Stimulated activated naive B cell treated with anti-CD40 and anti-IgM and Interleukin-4, amounts not matched to agents 10 μg/mL and 1 μg/mL and 100 μg/mL, for 72 hours (primary cell): Measurements from ENCODE around the gene PARP6.

Experiments
- ATAC-seq, 2 donors: fragments of 150-1000 bp; cut with Tn5 transposase; replicated peaks; 2 replicates each; pipeline ENCODE4 v1.10.0; 2021; ENCODE audit warnings: moderate library complexity in 1 of 2
- DNase-seq: peaks from one replicate; pipeline ENCODE4 v3.0.0; 2021
- H3K27ac Mint-ChIP-seq: one replicate; pipeline ENCODE4 v1.8.0; 2022; ENCODE audit warnings: mild to moderate bottlenecking, mixed read lengths
- H3K27me3 Mint-ChIP-seq, 2 donors: one replicate each; pipeline ENCODE4 v1.8.0; 2022; ENCODE audit warnings: mixed read lengths in 2 of 2
- H3K36me3 Mint-ChIP-seq, 2 donors: one replicate each; pipeline ENCODE4 v1.8.0; 2022; ENCODE audit warnings: mixed read lengths in 2 of 2, mild to moderate bottlenecking in 1 of 2
- H3K4me1 Mint-ChIP-seq, 2 donors: one replicate each; pipeline ENCODE4 v1.8.0; 2022; ENCODE audit warnings: mixed read lengths in 2 of 2, mild to moderate bottlenecking in 1 of 2
- H3K4me3 Mint-ChIP-seq, 2 donors: one replicate each; pipeline ENCODE4 v1.8.0; 2022; ENCODE audit warnings: mild to moderate bottlenecking in 2 of 2, mixed read lengths in 2 of 2, moderate library complexity in 1 of 2
- H3K9me3 Mint-ChIP-seq, 2 donors: one replicate each; pipeline ENCODE4 v1.8.0; 2022; ENCODE audit warnings: mixed read lengths in 2 of 2, mild to moderate bottlenecking in 1 of 2

The PARP6 gene

DNA sequence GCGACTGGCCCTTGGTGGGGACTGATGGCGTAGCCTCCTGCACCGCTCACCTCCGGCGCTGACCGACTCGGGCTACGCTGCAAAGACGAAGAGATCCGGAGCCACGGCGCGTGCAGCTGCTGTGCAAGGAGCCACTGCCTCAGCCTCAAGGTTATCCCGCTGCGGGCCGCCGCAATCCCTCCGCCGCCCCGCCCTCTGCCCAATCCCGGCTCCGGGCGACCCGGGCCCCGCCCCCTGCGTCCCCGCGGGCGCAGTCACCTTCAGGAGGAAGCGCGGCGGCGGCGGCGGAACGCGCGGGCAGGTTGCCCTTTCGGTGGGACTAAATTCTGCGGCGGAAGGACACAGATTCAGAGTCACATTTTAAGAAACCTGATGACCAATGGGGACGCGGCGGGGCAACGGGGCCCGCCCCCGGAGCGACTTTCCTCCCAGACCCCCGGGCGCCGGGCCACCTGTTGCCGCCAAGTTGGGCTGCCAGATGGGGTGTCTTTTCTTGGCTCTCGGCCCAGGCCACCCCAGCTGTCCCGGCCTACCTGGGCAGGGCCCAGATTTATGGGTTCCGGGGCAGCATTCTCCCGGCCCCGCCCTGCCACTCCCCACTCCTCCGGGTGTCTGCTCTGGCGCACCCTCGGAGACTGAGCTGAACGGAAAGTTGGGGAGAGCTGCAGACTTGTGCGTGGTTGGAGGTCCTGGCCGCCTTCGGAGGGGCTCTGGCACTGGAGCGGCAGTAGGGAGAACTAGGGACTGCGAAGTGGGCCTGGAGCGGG, 41.1 kb downstream of the PARP6 start, which contains the start of gene PKM:
PKM (minus strand) TSS at position 125 of the 767 bp plus-strand sequence. CDS start 12,093 bp downstream, outside the sequence.
- ATAC-seq, result peak; percentile 33 to 54
- H3K27ac Mint-ChIP-seq, result peak within 1 kb of the TSS; percentile 98
- DNase-seq, result peak; percentile 97
- H3K4me1 Mint-ChIP-seq, result peaks cover 18 to 52% of the 10 kb centered on the region in 2 donors
- no peaks in the 10 kb centered on the region for H3K27me3 Mint-ChIP-seq
- peaks cover 27 to 33% of the 10 kb centered on the region in 2 donors for H3K36me3 Mint-ChIP-seq
- H3K9me3 Mint-ChIP-seq, result no peaks in the 10 kb centered on the region
- peak within 1 kb of the TSS; percentile 94 to 95 for H3K4me3 Mint-ChIP-seq

DNA sequence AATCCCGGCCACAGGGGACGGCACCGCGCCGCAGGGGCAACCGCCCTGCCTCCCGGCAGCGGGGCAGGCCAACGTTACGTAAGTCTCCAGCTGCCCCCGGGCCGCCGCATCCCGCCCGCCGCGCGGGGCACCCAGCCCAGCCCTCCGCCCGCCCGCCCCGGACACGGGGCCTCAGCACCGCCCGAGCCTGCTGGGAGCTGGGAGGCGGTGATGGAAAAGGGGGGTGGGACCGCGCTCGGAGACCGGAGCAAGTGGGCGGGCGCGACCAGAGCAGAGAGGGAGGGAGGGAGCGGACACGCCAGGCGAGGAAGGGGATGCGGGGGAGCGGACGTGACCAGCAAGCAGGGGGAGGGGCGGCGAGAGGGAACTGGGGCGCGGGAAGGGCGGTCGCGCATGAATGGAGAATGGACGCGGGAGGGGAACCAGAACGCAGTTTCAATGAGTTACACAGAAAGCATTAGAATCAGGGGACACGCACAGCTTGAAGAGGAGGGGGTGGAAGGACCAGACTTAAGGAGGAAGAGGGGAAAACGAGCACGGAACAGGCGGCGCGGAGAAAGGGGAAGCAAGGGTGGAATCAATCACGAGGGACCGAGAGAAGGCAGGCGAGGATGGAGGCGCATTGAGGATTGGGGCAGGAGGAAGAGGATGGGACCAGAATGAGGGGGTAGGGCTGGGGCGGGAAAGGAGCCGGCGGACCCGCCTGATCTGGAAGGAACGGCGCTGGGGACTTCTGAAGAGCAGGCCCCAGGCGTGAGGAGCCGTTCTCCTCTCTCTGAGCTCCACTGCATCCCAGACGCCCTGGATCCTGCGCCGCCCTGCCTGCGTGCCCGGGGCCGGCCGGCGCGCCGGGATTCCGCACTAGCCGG, 41.9 kb downstream of the PARP6 start:
- peak overlapping the region; percentile 94 to 95 for H3K4me3 Mint-ChIP-seq
- H3K9me3 Mint-ChIP-seq, result no peaks in the 10 kb centered on the region
- peak overlapping the region; percentile 98 for H3K27ac Mint-ChIP-seq
- H3K36me3 Mint-ChIP-seq, result peaks cover 33 to 41% of the 10 kb centered on the region in 2 donors
- peak; percentile 86 for DNase-seq
- peaks cover 21 to 57% of the 10 kb centered on the region in 2 donors for H3K4me1 Mint-ChIP-seq
- ATAC-seq, result peak; percentile 5 to 10
- no peaks in the 10 kb centered on the region for H3K27me3 Mint-ChIP-seq

DNA sequence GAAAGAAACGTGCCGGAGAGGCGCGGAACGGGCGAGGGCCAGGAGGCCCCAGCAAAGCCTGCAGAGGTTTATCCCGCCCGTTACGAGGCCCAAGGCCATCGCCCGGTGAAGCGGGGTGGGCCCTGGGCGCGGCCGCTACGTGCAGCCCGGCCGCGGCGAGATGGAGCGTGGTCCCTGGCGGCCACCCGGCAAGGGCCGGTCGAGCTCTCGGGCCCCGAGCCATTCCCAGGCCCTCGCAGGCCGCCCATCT, 42.5 kb downstream of the PARP6 start:
- no peak for ATAC-seq
- H3K4me1 Mint-ChIP-seq, result peaks cover 23 to 60% of the 10 kb centered on the region in 2 donors
- no peaks in the 10 kb centered on the region for H3K9me3 Mint-ChIP-seq
- H3K4me3 Mint-ChIP-seq, result peak overlapping the region; percentile 94 to 97
- peak; percentile 11 for DNase-seq
- no peaks in the 10 kb centered on the region for H3K27me3 Mint-ChIP-seq
- peak overlapping the region; percentile 100 for H3K27ac Mint-ChIP-seq
- H3K36me3 Mint-ChIP-seq, result peaks cover 35 to 44% of the 10 kb centered on the region in 2 donors

DNA sequence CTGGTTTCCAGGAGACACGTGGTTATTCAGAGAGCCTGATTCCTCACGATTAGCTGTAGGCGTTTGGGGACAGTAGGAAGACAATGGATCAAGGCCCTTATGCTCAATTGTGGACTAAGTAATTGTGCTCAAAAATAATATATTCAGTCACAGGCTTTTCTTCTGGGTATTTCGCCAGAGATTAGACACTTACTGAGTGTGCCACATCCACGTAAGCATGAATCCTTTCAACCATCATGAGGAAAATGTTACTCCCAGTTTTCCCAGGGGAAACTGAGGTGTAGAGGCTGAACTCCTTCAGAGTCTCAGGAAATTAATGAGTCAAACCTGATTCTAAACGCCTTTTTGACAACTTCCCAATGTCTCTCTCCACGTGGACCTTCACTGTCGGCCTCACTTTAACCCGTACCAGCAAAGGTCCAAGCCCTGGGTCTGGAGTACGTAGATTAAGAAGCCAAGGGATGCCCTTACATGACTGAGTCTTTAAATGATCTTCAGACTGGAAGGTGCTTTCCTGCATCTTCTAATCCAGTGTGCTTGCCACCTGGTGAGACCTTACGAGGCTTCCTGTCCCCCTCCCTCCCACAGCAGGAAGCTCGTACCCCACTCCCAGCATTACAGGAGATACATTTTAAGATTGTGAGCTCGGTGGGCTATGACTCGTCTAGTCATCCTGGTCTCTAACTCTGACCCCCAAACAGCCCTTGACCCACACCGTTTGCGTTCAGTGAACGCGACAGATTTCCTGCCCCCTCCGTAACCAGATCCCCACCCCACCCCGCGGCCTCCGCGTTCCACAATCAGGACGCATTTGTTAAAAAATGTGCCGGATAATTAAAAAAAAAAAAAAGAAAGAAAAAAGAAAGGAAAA, 43.0 kb downstream of the PARP6 start:
- Mint-ChIP-seq H3K4me1 (peaks cover 24 to 61% of the 10 kb centered on the region in 2 donors), H3K27ac (peak overlapping the region; percentile 100), H3K9me3 (no peaks in the 10 kb centered on the region), H3K27me3 (no peaks in the 10 kb centered on the region), H3K4me3 (peak overlapping the region; percentile 94 to 97), H3K36me3 (peaks cover 36 to 46% of the 10 kb centered on the region in 2 donors)
- ATAC-seq, result peak in 1 of 2 donors; percentile 1
- DNase-seq, result peak; percentile 36

DNA sequence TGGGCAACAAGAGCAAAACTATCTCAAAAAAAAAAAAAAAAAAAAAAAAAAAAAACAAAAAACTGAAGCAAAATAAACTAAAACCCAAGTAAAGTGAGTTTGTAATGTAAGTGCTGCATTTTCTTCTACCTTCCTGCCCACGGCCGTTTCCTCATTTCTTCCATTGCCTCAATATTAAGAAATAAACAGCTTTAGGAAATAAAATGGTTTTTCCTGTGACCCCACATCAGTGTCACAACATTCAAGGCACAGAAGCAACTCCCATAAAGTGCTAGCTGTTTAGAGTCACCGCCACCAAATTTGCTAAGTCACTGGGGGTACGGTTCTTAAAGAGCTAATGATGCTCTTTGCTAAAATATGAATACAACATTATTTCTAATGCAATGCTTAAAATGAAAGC, 44.6 kb downstream of the PARP6 start:
- H3K4me1 Mint-ChIP-seq, result peaks cover 32 to 71% of the 10 kb centered on the region in 2 donors
- ATAC-seq (no peak), DNase-seq (no peak)
- H3K9me3 Mint-ChIP-seq, result no peaks in the 10 kb centered on the region
- peaks cover 51 to 61% of the 10 kb centered on the region in 2 donors for H3K36me3 Mint-ChIP-seq
- H3K4me3 Mint-ChIP-seq, result peak overlapping the region; percentile 94 to 97
- H3K27ac Mint-ChIP-seq, result peak overlapping the region; percentile 100
- no peaks in the 10 kb centered on the region for H3K27me3 Mint-ChIP-seq

DNA sequence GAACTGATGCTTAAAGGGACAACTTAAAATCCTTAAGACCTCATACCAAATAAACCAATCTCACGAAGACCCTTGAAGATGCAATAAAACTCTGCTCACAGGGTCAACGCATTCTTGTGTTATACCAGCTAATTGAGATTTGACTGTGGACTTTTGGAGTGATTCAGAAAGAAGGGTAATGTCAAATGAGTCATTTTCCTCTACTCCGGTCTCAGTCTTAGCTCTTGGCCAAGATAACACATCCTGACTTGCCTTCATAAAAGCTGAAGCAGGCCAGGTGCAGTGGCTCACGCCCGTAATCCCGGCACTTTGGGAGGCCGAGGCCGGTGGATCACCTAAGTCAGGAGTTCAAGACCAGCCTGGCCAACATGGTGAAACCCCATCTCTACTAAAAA, 45.2 kb downstream of the PARP6 start:
- H3K4me3 Mint-ChIP-seq, result peak overlapping the region; percentile 85 to 94
- DNase-seq (peak; percentile 37), ATAC-seq (peak; percentile 20 to 23)
- H3K27ac Mint-ChIP-seq, result peak overlapping the region; percentile 99
- no peaks in the 10 kb centered on the region for H3K9me3 Mint-ChIP-seq
- H3K27me3 Mint-ChIP-seq, result no peaks in the 10 kb centered on the region
- H3K36me3 Mint-ChIP-seq, result peaks cover 55 to 66% of the 10 kb centered on the region in 2 donors
- peaks cover 37 to 71% of the 10 kb centered on the region in 2 donors for H3K4me1 Mint-ChIP-seq

DNA sequence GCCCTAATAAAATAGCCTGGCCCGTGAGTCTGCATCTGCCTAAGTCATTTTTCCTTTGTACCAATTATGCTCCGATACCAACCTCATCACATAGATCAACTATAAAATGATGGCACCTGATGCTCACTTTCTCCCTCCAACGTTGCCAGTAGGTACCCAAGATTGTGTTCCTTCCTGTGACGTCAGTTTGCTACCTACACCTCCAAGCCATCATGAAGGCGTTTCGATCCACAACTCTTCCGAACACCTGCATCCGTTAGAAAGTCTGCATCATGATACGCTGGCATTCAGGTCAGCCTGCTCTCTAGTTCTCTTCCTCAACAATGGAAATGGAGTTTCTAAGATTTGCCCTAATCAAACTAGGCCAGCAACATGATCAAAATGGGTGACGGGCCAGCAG, 49.1 kb downstream of the PARP6 start:
- ATAC-seq (no peak), DNase-seq (no peak)
- Mint-ChIP-seq H3K9me3 (no peaks in the 10 kb centered on the region), H3K36me3 (peaks cover 65 to 83% of the 10 kb centered on the region in 2 donors), H3K4me3 (peak overlapping the region in 1 of 2 donors; percentile 32), H3K27me3 (no peaks in the 10 kb centered on the region), H3K27ac (peak overlapping the region; percentile 44), H3K4me1 (peaks cover 44 to 88% of the 10 kb centered on the region in 2 donors)

DNA sequence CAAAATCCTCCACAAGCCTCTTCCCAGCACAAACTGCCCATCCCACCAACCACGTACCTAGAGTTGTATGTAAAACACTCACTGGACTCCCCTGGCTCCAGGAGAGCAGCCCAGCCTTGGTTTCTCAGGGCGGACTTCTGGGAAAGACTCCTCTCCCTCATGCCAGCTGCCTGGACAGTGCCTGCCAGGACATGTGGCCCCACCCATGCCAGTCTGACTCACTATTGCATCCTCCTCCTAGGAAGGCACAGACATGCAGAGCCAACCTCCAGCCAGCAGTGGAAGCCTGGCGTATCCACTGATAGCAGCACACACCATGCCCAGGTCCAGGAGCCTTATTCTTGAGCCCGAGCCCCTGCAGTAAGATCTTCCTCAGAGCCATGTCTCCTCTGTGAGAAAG, 50.0 kb downstream of the PARP6 start:
- no peaks in the 10 kb centered on the region for H3K9me3 Mint-ChIP-seq
- no peaks in the 10 kb centered on the region for H3K27me3 Mint-ChIP-seq
- DNase-seq, result no peak
- ATAC-seq, result no peak
- peak overlapping the region; percentile 3 to 35 for H3K4me3 Mint-ChIP-seq
- H3K4me1 Mint-ChIP-seq, result peaks cover 46 to 82% of the 10 kb centered on the region in 2 donors
- peak overlapping the region; percentile 49 for H3K27ac Mint-ChIP-seq
- peaks cover 64 to 84% of the 10 kb centered on the region in 2 donors for H3K36me3 Mint-ChIP-seq

DNA sequence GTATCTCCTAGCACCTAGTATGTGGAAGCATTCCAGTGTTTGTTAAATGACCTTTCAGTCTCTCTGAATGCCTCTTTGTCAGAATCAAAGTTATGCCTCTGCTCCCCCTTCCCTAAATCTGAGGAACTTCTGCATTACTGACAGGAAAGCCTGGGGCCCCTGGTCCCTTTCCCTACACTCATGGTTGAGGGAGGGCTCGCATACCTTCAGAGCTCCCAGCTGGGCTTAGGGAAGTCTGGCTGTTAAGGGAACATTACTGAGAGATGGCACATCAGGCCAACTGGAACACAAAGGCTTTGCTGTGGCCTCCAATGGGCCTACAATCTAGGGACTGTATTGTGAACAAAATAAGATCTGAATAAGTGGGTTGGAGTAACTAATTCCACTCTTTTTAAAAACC, 51.7 kb downstream of the PARP6 start:
- no peaks in the 10 kb centered on the region for H3K27me3 Mint-ChIP-seq
- DNase-seq (no peak), ATAC-seq (no peak)
- H3K4me3 Mint-ChIP-seq, result no peak overlapping the region
- H3K36me3 Mint-ChIP-seq, result peaks cover 55 to 72% of the 10 kb centered on the region in 2 donors
- H3K27ac Mint-ChIP-seq, result peak overlapping the region; percentile 72
- H3K9me3 Mint-ChIP-seq, result no peaks in the 10 kb centered on the region
- H3K4me1 Mint-ChIP-seq, result peaks cover 37 to 68% of the 10 kb centered on the region in 2 donors

DNA sequence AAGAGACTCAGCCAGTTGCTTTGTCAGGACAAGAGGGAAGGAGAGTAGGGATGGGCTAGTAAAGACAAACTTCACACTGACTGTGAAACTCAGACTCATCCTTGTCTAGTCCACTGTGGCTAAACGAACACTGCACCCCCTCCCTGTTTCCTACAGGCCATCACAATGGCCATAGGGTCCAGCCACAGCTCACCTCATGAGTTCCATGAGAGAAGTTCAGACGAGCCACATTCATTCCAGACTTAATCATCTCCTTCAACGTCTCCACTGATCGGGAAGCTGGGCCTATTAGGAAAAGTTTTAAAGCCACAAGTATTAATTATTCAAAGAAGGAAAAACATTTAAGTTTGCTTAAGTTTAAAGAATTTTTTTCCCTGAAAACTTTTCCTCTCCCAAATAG, 55.1 kb downstream of the PARP6 start:
- H3K27ac Mint-ChIP-seq, result no peak overlapping the region
- no peak for ATAC-seq
- no peaks in the 10 kb centered on the region for H3K27me3 Mint-ChIP-seq
- no peak overlapping the region for H3K4me3 Mint-ChIP-seq
- DNase-seq, result no peak
- peaks cover 42 to 54% of the 10 kb centered on the region in 2 donors for H3K36me3 Mint-ChIP-seq
- peaks cover 18 to 40% of the 10 kb centered on the region in 2 donors for H3K4me1 Mint-ChIP-seq
- H3K9me3 Mint-ChIP-seq, result no peaks in the 10 kb centered on the region

DNA sequence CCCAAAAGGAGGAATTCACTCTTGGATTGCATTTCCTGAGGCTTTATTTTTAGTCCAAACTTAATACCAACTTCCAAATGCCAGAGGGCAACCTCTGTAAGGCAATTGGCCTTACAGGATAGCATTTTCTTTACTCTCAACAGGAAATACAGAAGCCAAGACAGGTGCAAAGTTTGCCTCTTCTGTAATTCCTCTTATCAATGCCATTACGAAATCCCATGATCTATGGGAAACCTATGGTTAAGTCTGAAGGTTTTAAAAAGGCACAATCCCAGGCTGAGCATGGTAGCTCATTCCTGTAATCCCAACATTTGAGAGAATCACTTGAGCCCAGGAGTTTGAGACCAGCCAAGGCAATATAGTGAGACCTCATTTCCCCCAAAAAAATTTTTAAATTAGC, 56.3 kb downstream of the PARP6 start:
- DNase-seq (no peak), ATAC-seq (no peak)
- H3K9me3 Mint-ChIP-seq, result no peaks in the 10 kb centered on the region
- H3K27ac Mint-ChIP-seq, result no peak overlapping the region
- no peaks in the 10 kb centered on the region for H3K27me3 Mint-ChIP-seq
- no peak overlapping the region for H3K4me3 Mint-ChIP-seq
- H3K36me3 Mint-ChIP-seq, result peaks cover 44 to 57% of the 10 kb centered on the region in 2 donors
- peaks cover 16 to 29% of the 10 kb centered on the region in 2 donors for H3K4me1 Mint-ChIP-seq

DNA sequence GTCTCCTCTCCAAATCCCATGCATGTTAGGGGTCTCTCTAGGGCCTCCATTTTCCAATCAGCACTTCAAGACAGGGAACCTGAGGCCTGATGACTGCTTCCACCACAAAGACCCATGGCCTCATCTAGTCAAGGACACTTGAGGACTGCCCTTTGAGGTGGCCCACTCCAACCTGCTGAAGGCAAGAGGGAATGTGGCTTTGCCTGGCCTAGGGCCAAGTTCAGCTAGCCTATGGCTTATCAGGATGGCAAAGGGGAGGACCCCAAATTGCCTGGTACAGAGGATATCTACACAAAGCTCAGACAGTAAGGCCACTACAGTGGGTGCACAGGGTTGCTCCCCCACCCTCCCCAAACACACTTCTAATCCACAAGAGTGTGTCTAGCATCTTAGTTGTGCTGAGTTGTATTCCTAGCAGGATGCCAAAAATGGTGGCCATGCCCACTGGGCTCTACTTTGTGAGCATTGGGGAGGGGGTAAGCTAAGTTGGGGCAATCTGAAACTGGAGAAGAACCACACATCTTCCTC, 64.7 kb downstream of the PARP6 start:
- Mint-ChIP-seq H3K36me3 (peaks cover 68 to 83% of the 10 kb centered on the region in 2 donors), H3K27me3 (no peaks in the 10 kb centered on the region), H3K27ac (peak overlapping the region; percentile 37), H3K9me3 (no peaks in the 10 kb centered on the region), H3K4me1 (peaks cover 20 to 45% of the 10 kb centered on the region in 2 donors), H3K4me3 (no peak overlapping the region)
- ATAC-seq (no peak), DNase-seq (no peak)

DNA sequence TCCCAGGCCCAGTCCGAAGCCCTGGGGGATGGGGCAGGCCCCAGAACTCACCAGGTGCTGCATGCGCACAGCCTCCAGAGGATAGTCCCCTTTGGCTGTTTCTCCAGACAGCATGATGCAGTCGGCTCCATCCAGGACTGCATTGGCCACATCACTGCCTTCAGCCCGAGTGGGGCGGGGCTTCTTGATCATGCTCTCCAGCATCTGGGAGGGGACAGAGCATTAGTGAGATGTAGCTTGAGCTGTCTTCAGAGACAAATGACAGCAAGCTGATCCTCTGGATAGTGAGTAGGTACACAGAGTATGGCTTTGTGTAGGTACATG, 65.7 kb downstream of the PARP6 start:
- Mint-ChIP-seq H3K4me1 (peaks cover 26 to 55% of the 10 kb centered on the region in 2 donors), H3K27ac (no peak overlapping the region), H3K27me3 (no peaks in the 10 kb centered on the region), H3K4me3 (no peak overlapping the region), H3K9me3 (no peaks in the 10 kb centered on the region), H3K36me3 (peaks cover 69 to 83% of the 10 kb centered on the region in 2 donors)
- ATAC-seq, result no peak
- no peak for DNase-seq
